Calu3 (cell line): ENCODE results near the gene EDARADD. TPM values are rescaled to one million over a fixed set of nuclear protein-coding genes. Genes with fewer than 3 reads are reported as not detected.

ENCODE experiments used
- Bru-seq: library from RNA; stranded (reverse); fragments of 400-500 nt; gene quantifications from one replicate; lab custom pipeline; 2021; lab: Mats Ljungman, UMichigan
- BruChase-seq, 2 experiments: library from RNA; stranded (reverse); fragments of 400-500 nt; gene quantifications; one replicate each; lab custom pipeline; 2021; lab: Mats Ljungman, UMichigan
- BruUV-seq: library from RNA; stranded (reverse); fragments of 400-500 nt; replicated peaks from 2 replicates; lab custom pipeline; 2021; lab: Mats Ljungman, UMichigan
- CTCF ChIA-PET: fragments of 300-600 bp; sonication (Branson Sonifier 250); formaldehyde crosslinking; loops from one replicate; lab custom pipeline; 2022; ENCODE audit warnings: antibody characterized with exemption; lab: Charles Lee
- DNase-seq: peaks from one replicate; pipeline ENCODE4 v3.0.0; 2022
- H3K27ac Mint-ChIP-seq: one replicate; pipeline ENCODE4 v1.8.0; 2022; ENCODE audit warnings: mixed read lengths; ENCODE audit not compliant: unreplicated experiment
- H3K27me3 Mint-ChIP-seq: one replicate; pipeline ENCODE4 v1.8.0; 2022; ENCODE audit warnings: mixed read lengths; ENCODE audit not compliant: unreplicated experiment
- H3K36me3 Mint-ChIP-seq: one replicate; pipeline ENCODE4 v1.8.0; 2022; ENCODE audit warnings: mild to moderate bottlenecking, moderate library complexity, mixed read lengths; ENCODE audit not compliant: insufficient read depth, unreplicated experiment
- H3K4me1 Mint-ChIP-seq: one replicate; pipeline ENCODE4 v1.8.0; 2022; ENCODE audit warnings: mild to moderate bottlenecking, low read depth, mixed read lengths; ENCODE audit not compliant: unreplicated experiment
- H3K4me3 Mint-ChIP-seq: one replicate; pipeline ENCODE4 v1.8.0; 2022; ENCODE audit warnings: mild to moderate bottlenecking, low read depth, moderate library complexity, mixed read lengths; ENCODE audit not compliant: unreplicated experiment
- H3K9me3 Mint-ChIP-seq: one replicate; pipeline ENCODE4 v1.8.0; 2022; ENCODE audit warnings: low read depth, mixed read lengths; ENCODE audit not compliant: unreplicated experiment
- CTCF ChIP-seq: fragments of 200-600 bp; IDR thresholded peaks from one replicate; pipeline ENCODE4 v1.8.0; 2022; ENCODE audit warnings: antibody characterized with exemption; ENCODE audit not compliant: unreplicated experiment
- intact Hi-C: fragments of 100-400 bp; cut with micrococcal nuclease; formaldehyde crosslinking; loops from one replicate; pipeline ENCODE4 v1.10.0; 2022; ENCODE audit not compliant: unreplicated experiment
- long read RNA-seq: library from polyadenylated mRNA; stranded (forward); transcript quantifications from one replicate; pipeline ENCODE4 v2.0.0, GENCODE V29; 2022
- total RNA-seq: library from RNA; stranded (reverse); gene quantifications from 2 replicates; pipeline ENCODE4 v1.2.3, GENCODE V29; 2022

EDARADD gene
- total RNA-seq (0.19 TPM in 1 of 2 replicates, not detected in the other), Bru-seq, nascent RNA (percentile 9 among the genes with signal in this experiment), BruChase-seq, experiment 1, labeled RNA remaining after a 6-hour chase (percentile 5 among the genes with signal in this experiment), BruChase-seq, experiment 2, labeled RNA remaining after a 2-hour chase (percentile 7 among the genes with signal in this experiment)
- long read RNA-seq: 0 reads

- no peaks in the 10 kb centered on the region for H3K9me3 Mint-ChIP-seq
- peaks cover 9% of the 10 kb centered on the region for H3K36me3 Mint-ChIP-seq
- intact Hi-C loops: loop anchor here (5.0 kb wide), 1 partner anchor 128 kb away; the partner anchor contains the start of gene LGALS8
- peaks cover 80% of the 10 kb centered on the region for H3K27me3 Mint-ChIP-seq
- DNase-seq: no peak
- CTCF ChIA-PET: interaction anchor here (0.6 to 0.7 kb wide), 2 partner anchors 10 to 476 kb away, joined by 3 to 4 read pairs; no protein-coding TSS in a partner anchor
- TF ChIP-seq CTCF: no peak
- BruUV-seq: no TSS peak
- peaks cover 8% of the 10 kb centered on the region for H3K4me1 Mint-ChIP-seq
- H3K4me3 Mint-ChIP-seq: peak within 1 kb of the TSS; percentile 66
- no peak within 1 kb of the TSS for H3K27ac Mint-ChIP-seq
Observed at GRCh38 chr1:236393681-236394481, at the start of gene EDARADD. TSS of gene EDARADD (plus strand) at chr1:236394286. CDS start at chr1:236394445, 159 bp downstream.

- CTCF ChIA-PET: interaction anchor here (0.7 kb wide), 1 partner anchor 81 kb away, joined by 3 read pairs; no protein-coding TSS in a partner anchor
- Mint-ChIP-seq H3K36me3 (no peaks in the 10 kb centered on the region), H3K9me3 (peaks cover 2% of the 10 kb centered on the region), H3K27me3 (no peaks in the 10 kb centered on the region), H3K27ac (no peak overlapping the region), H3K4me1 (no peaks in the 10 kb centered on the region), H3K4me3 (no peak overlapping the region)
- intact Hi-C loops: loop anchor here (2.0 kb wide), 1 partner anchor 237 kb away; no protein-coding TSS in a partner anchor
- BruUV-seq: no TSS peak
- no peak for TF ChIP-seq CTCF
- no peak for DNase-seq
Observed at GRCh38 chr1:236345728-236346127, 48.4 kb upstream of the EDARADD start.

- intact Hi-C loops: no loop called here
- Mint-ChIP-seq H3K27me3 (no peaks in the 10 kb centered on the region), H3K4me3 (no peak overlapping the region), H3K36me3 (no peaks in the 10 kb centered on the region), H3K27ac (no peak overlapping the region), H3K9me3 (peaks cover 2% of the 10 kb centered on the region), H3K4me1 (no peaks in the 10 kb centered on the region)
- no TSS peak for BruUV-seq
- TF ChIP-seq CTCF: no peak
- CTCF ChIA-PET: no interaction called here
- DNase-seq: no peak
Observed at GRCh38 chr1:236348071-236348470, 46.0 kb upstream of the EDARADD start.

GRCh38 chr1:236350308-236350707 is 43.8 kb upstream of the EDARADD start:
- Mint-ChIP-seq H3K9me3 (peaks cover 2% of the 10 kb centered on the region), H3K4me1 (no peaks in the 10 kb centered on the region), H3K4me3 (no peak overlapping the region), H3K36me3 (no peaks in the 10 kb centered on the region), H3K27ac (no peak overlapping the region), H3K27me3 (no peaks in the 10 kb centered on the region)
- CTCF ChIA-PET: no interaction called here
- BruUV-seq: no TSS peak
- intact Hi-C loops: no loop called here
- TF ChIP-seq CTCF: no peak
- no peak for DNase-seq
